NT2/D1 (cell line): ENCODE measurements around the gene GTSE1.

Source experiments
- SUZ12 ChIP-seq: IDR thresholded peaks from 2 replicates; pipeline ENCODE4 v1.6.1; 2011; ENCODE audit not compliant: insufficient read length, insufficient read depth; ENCODE audit errors: extremely low read depth
- ZNF274 ChIP-seq: IDR thresholded peaks from 2 replicates; pipeline ENCODE4 v1.6.1; 2011; ENCODE audit warnings: mild to moderate bottlenecking, low read depth, low read length

GRCh38 chr22:46275455-46276122, 21.1 kb upstream of the GTSE1 start:
- TF ChIP-seq SUZ12 (no peak), ZNF274 (no peak)
